K562 (cell line): Measurements from ENCODE around the gene SFMBT2.

ENCODE experiments used
- ILF3 ChIP-seq: fragments of 450-650 bp; IDR thresholded peaks from 2 replicates; pipeline ENCODE4 v1.6.1; 2018; ENCODE audit warnings: antibody characterized with exemption, mild to moderate bottlenecking, moderate library complexity, borderline replicate concordance
- NCOA1 ChIP-seq: fragments of 450-650 bp; IDR thresholded peaks from 2 replicates; pipeline ENCODE4 v1.6.1; 2016; ENCODE audit warnings: low read depth
- POLR2A ChIP-seq: fragments of 450-650 bp; conservative IDR thresholded peaks from 2 replicates; pipeline ENCODE4 v1.6.1; 2016
- SNRNP70 ChIP-seq: fragments of 200-400 bp; formaldehyde crosslinking; optimal IDR thresholded peaks from 2 replicates; pipeline ENCODE3; 2017; ENCODE audit warnings: low read depth, low read length
- USF2 ChIP-seq: sonication (generic); formaldehyde crosslinking; IDR thresholded peaks from 2 replicates; pipeline ENCODE4 v1.5.0; 2020; ENCODE audit warnings: missing genetic modification reagents
- ZFP36 ChIP-seq: fragments of 150-350 bp; IDR thresholded peaks from 2 replicates; pipeline ENCODE4 v1.6.1; 2018; ENCODE audit warnings: low read length, low read depth; ENCODE audit not compliant: partially characterized antibody

GRCh38 chr10:7205656-7206055, 205.2 kb downstream of the SFMBT2 start:
- TF ChIP-seq SNRNP70 (no peak), NCOA1 (no peak), POLR2A (no peak), ZFP36 (no peak), USF2 (CRISPR knock-in tag) (no peak), ILF3 (no peak)
